Measurements from ENCODE around the gene P2RX2. TPM values are rescaled to one million over a fixed set of nuclear protein-coding genes. Genes with fewer than 3 reads are reported as not detected.
"Not testable (repeated sequence)": the region's sequence is repeated elsewhere in the genome, so short reads cannot be mapped to it uniquely, and the experiment has no call there.

The P2RX2 gene
- polyA plus RNA-seq, 2 of the 4 experiments (the other 2 are of a cell fraction), result not detected

DNA sequence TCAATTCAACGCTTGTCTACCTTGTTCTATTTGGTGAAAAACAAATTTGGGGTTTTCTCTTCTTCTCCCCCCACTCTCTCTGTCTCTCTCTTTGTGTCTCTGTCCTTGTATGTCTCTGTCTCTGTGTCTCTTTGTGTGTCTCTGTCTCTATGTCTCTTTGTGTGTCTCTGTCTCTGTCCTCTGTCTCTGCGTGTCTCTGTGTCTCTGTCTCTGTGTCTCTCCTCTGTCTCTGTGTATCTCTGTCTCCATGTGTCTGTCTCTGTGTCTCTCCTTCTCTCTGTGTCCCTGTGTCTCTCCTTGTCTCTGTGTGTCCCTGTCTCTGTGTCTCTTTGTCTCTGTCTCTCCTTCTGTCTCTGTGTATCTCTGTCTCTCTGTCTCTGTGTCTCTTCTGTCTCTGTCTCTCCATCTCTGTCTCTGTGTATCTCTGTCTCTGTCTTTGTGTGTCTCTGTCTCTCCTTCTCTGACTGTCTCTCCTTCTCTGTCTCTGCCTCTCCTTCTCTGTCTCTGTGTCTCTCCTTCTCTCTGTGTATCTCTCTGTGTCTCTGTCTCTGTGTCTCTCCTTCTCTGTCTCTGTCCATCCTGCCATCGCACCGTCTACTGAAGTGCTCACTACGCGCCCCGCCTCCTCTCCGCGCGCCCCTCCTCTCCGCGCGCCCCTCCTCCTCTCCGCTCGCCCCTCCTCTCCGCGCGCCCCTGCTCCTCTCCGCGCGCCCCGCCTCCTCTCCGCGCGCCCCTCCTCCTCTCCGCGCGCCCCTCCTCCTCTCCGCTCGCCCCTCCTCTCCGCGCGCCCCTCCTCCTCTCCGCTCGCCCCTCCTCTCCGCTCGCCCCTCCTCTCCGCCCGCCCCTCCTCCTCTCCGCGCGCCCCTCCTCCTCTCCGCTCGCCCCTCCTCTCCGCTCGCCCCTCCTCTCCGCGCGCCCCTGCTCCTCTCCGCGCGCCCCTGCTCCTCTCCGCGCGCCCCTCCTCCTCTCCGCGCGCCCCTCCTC, 21.0 kb upstream of the P2RX2 start:
- H3K4me2 ChIP-seq, result peak overlapping the region; percentile 99
- H3K4me1 ChIP-seq, result peaks cover 11% of the 10 kb centered on the region; the same call in 1 of the 3 replicates
- TF ChIP-seq, protein P1, sequence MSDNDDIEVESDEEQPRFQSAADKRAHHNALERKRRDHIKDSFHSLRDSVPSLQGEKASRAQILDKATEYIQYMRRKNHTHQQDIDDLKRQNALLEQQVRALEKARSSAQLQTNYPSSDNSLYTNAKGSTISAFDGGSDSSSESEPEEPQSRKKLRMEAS (IDR thresholded peaks at IDR 0.05), result 0 out of 2 replicates have a peak, but pooled peaks have one; percentile 9
- TF ChIP-seq FOSB (CRISPR knock-in tag; IDR thresholded peaks at IDR 0.05) (no peak), ZFP36 (IDR thresholded peaks at IDR 0.05; ENCODE audit: borderline replicate concordance, partially characterized antibody) (peak; percentile 76), CHD4 (IDR thresholded peaks at IDR 0.05; ENCODE audit: borderline replicate concordance) (peak; percentile 75)
- 13% methylated on average over 11 of the region's 58 CpGs for WGBS (ENCODE audit: missing lambda C conversion rate)
- H3K27ac ChIP-seq, result peak overlapping the region; percentile 68 to 82; a peak in 5 of 6 replicates
- ChIA-PET CTCF (interaction anchor here (3.7 kb wide), 1 partner anchor 17 kb away, joined by 13 read pairs; no protein-coding TSS in a partner anchor), POLR2A (no interaction called here)
- peak; percentile 7 for FAIRE-seq
- H3K4me3 ChIP-seq, result peak overlapping the region; percentile 57
- ATAC-seq, result no peak; a peak in 1 of 6 replicates
- peak in 1 of 2 experiments; percentile 74 for DNase-seq (ENCODE audit: low read depth in 1 of 2, low spot score in 1 of 2)
- no peaks in the 10 kb centered on the region for H3K9me3 ChIP-seq

GRCh38 chr12:132599502-132599901, 19.1 kb upstream of the P2RX2 start:
- H3K4me3 ChIP-seq; H3K9me3 ChIP-seq; H3K4me2 ChIP-seq; ATAC-seq; H3K27ac ChIP-seq; FAIRE-seq; POLR2A ChIA-PET; DNase-seq (ENCODE audit: low read depth in 1 of 2, low spot score in 1 of 2): not testable (repeated sequence)
- H3K4me1 ChIP-seq, result peaks cover 11% of the 10 kb centered on the region; the same call in 1 of the 3 replicates
- peak in 1 of 2 experiments; percentile 53; a peak in 1 of 4 replicates for TF ChIP-seq CEBPB (IDR thresholded peaks at IDR 0.05)
- CTCF ChIA-PET, result interaction anchor here (0.7 to 6.3 kb wide), 13 partner anchors 8 to 310 kb away, joined by 3 to 46 read pairs (median 4); partner anchors contain the start of genes LRCOL1 and P2RX2
- WGBS (ENCODE audit: missing lambda C conversion rate), result 76% methylated on average over 6 of the region's 6 CpGs

DNA sequence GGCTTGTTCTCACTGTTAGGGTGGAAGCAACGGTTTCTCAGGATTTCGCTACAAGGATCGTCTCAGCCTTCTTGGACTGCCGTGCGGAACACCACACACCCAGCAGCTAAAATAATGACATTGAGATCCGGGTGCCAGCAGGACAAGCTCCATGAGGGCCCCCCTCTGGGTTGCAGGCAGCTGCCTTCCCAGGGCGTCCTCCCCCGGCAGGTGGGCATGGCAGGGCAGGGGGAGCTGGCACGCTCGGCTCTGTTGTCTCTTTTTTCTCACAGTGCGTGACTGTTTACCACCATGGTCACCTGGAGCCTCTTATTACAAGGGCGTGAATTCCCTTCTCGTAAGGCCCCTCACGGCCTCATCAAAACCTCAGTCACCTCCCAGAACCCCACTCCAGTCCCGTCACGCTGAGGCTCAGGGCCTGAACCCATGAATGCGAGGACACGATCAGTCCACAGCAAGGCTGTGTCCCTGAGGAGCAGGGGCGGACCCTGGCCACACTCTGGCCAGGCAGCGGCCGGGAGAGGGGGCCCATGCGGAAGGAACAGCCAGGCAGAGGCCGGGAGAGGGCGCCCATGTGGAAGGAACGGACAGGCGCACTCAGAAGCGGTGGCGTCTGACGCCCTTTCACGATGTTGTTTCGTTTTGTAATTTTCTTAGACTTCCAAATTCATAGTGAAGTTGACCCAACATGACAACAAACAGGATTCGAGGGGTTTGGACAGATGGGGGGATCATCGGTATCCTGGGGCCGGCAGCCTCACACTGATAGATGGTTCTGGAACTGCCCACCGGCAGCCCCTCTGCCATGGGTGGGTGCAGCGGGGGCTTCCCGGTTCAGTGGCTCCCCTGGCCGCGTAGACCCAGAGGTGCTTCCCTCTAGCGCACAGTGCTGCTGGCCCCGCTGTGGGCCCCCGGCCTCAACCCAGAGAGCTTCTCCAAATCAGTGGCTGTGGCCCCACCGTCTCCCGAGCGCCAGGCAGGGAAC, 18.2 kb upstream of the P2RX2 start:
- peak overlapping the region; percentile 38 to 78; a peak in 5 of 6 replicates for H3K27ac ChIP-seq
- 41% methylated on average over 44 of the region's 45 CpGs for WGBS (ENCODE audit: missing lambda C conversion rate)
- peak overlapping the region; percentile 83 for H3K4me2 ChIP-seq
- ChIA-PET POLR2A (no interaction called here), CTCF (interaction anchor here (0.7 to 6.3 kb wide), 18 partner anchors 9 to 311 kb away, joined by 3 to 46 read pairs (median 4); partner anchors contain the start of genes LRCOL1 and P2RX2)
- peak overlapping the region; percentile 36 for H3K4me3 ChIP-seq
- H3K4me1 ChIP-seq, result peaks cover 11% of the 10 kb centered on the region; the same call in 1 of the 3 replicates
- FAIRE-seq (no peak), ATAC-seq (peak; percentile 84 to 91), DNase-seq (ENCODE audit: low read depth in 1 of 2, low spot score in 1 of 2) (peak; percentile 76 to 78)
- no peaks in the 10 kb centered on the region for H3K9me3 ChIP-seq
- TF ChIP-seq, protein P1 (IDR thresholded peaks at IDR 0.05), result peak; percentile 75
- TF ChIP-seq E2F6 (IDR thresholded peaks at IDR 0.05; ENCODE audit: borderline replicate concordance, low read depth), result peak; percentile 47; the same call in 1 of the 2 replicates
- TF ChIP-seq SMC3 (IDR thresholded peaks at IDR 0.05), result peak; percentile 60
- TF ChIP-seq CTCF (IDR thresholded peaks at IDR 0.05), result peak; percentile 74
- no peak for TF ChIP-seq RFX5 (IDR thresholded peaks at IDR 0.05)
- TF ChIP-seq RAD21 (conservative IDR thresholded peaks at IDR 0.05 in 1 of 2, IDR thresholded peaks at IDR 0.05 in 1 of 2), result peak; percentile 72 to 75
- no peak for TF ChIP-seq TP53 (CRISPR knock-in tag; IDR thresholded peaks at IDR 0.05)

Measured in A549 (cell line).